ENCODE measurements around the gene ULK2.

DNA sequence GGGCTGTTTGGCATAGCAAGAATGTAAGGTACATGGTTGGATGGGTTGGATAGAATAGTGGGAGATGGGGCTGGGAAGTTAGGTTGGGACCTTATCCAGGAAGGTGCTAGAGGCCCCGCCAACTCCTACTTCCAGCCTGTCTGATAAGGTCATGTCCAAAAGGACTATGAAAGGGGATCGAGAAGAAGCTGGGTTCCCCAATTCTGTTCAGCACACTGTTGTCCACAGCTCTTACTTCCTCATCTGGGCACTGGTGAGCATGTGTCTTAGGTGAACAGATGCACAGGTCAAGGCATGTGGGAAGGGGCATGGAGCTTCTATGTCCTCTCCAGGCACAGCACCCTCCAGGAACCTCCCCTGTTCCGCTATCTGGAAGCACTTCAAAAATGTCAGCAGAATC, 5.6 kb upstream of the ULK2 start:
- no peak for TF ChIP-seq POLR2A (IDR thresholded peaks at IDR 0.05)
- TF ChIP-seq, protein P1, sequence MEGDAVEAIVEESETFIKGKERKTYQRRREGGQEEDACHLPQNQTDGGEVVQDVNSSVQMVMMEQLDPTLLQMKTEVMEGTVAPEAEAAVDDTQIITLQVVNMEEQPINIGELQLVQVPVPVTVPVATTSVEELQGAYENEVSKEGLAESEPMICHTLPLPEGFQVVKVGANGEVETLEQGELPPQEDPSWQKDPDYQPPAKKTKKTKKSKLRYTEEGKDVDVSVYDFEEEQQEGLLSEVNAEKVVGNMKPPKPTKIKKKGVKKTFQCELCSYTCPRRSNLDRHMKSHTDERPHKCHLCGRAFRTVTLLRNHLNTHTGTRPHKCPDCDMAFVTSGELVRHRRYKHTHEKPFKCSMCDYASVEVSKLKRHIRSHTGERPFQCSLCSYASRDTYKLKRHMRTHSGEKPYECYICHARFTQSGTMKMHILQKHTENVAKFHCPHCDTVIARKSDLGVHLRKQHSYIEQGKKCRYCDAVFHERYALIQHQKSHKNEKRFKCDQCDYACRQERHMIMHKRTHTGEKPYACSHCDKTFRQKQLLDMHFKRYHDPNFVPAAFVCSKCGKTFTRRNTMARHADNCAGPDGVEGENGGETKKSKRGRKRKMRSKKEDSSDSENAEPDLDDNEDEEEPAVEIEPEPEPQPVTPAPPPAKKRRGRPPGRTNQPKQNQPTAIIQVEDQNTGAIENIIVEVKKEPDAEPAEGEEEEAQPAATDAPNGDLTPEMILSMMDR (IDR thresholded peaks at IDR 0.05), result no peak

Measured in breast epithelium (tissue), 3 donors.